ENCODE measurements around the gene F5.

Gene F5

DNA sequence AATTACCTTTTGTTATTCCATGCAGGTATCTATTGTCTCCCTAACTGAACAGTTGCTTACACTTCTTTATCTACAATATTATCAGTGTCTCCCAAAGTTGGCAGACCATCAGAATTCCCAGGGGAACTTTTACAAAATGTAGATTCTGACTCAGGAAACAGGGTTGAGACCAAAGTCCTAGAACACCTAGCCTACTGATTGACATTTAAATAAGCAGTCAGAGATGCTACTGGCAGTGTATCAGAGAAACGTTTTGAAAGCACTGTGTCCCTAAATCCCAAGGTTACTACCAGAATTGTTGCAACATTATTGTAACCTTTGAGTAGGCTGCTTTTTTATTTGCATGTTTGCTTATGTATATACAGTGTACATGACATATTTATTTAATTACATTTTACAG, 1.8 kb upstream of the F5 start:
- DNase-seq (ENCODE audit: low read depth), result no peak

- DNase-seq (ENCODE audit: low read depth), result no peak
Measured at GRCh38 chr1:169586067-169586394, 250 bp downstream of the F5 start.

- no peak for DNase-seq (ENCODE audit: low read depth)
Measured at GRCh38 chr1:169585181-169585580, 1.1 kb downstream of the F5 start.

DNA sequence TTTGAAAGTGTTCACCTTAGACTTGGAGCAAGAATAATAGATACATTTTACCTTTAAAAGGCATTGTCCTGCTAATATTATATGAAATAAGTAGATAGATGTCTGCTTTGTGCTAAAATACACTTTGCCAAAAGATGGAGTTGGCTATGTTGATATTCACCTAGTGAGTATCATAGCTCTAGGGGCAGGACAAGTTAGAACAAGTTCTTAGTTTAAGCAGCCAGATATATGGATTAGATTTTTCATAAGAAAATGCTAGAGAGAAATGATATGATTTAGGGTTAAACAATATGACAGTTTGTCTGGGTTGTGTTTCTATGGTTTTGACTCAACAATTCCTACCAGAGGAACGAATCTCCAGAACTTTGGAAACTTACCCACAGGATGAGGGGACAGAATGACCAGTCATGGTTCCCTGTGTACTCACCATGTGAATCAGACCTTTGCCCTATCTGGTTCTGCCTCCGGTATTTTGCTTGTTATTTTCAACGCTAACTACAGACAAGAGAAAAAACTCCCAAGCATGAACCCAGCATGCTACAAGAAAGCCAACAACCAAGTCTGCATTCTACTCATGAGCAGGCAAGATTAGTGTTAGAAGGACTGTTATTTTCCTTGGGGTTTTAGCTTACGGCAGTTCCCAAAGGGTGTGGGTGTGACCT, 1.7 kb downstream of the F5 start:
- no peak for DNase-seq (ENCODE audit: low read depth)

GRCh38 chr1:169577981-169578738, 8.1 kb downstream of the F5 start:
- no peak for DNase-seq (ENCODE audit: low read depth)

- no peak for DNase-seq (ENCODE audit: low read depth)
Measured at GRCh38 chr1:169576935-169577331, 9.3 kb downstream of the F5 start.

- DNase-seq (ENCODE audit: low read depth), result no peak
Measured at GRCh38 chr1:169576241-169576934, 9.9 kb downstream of the F5 start.

DNA sequence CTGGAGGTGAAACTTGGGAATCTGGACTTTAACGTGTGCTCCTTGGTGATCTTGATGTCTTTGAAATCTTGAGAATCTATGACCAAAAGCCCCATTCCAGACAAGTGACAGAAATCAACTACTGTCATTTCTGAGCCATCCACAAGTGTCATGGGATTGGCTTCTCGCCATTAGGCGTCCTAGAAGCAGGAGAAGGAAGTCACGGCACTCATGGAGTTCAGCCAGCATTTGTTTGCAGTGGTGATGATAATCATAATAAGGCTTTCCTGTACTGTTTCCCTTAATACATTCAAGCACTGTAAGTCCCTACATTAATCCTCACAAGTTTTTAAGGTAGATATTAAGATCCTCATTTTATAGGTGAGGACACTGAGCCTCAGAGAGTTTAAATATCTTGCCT, 11.9 kb downstream of the F5 start:
- no peak for DNase-seq (ENCODE audit: low read depth)

DNA sequence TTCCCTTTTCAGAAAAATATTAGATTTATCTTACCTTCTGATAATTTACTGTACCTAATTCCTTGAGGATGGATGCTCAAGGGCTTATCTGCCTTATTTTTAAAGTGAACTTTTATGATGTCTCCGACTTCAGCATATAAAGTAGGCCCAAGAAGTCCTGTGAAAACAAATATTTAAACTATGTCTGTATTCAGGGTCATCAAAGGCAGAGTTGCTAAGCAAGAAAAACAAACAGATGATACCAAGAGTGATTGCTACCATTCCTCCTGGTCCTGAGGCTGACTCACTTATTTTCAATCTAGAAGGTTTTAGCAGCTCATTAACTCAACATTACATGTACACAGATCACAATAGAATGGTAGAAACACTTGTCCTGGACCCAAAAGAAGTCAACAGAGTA, 14.1 kb downstream of the F5 start:
- no peak for DNase-seq (ENCODE audit: low read depth)

DNA sequence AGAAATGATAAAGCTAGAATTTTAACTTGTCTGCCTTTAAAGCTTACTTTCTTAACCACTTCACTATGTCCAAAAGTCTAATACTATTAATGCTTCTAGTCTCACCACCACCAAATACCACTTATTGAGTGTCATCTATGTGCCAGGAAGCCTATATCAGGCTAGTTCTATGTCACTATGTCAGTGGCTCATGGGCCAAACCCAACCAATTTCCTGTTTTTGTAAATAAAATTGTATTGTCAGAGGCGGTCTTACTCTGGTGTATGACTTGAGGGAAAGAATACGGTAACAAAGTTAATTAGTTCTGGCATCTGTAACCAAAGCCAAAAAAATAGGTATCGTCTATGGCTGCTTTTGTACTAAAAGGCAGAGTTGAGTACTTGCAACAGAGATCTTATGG, 14.8 kb downstream of the F5 start:
- no peak for DNase-seq (ENCODE audit: low read depth)

GRCh38 chr1:169570172-169570574, 16.1 kb downstream of the F5 start:
- DNase-seq (ENCODE audit: low read depth), result no peak

GRCh38 chr1:169568497-169568896, 17.8 kb downstream of the F5 start:
- no peak for DNase-seq (ENCODE audit: low read depth)

DNA sequence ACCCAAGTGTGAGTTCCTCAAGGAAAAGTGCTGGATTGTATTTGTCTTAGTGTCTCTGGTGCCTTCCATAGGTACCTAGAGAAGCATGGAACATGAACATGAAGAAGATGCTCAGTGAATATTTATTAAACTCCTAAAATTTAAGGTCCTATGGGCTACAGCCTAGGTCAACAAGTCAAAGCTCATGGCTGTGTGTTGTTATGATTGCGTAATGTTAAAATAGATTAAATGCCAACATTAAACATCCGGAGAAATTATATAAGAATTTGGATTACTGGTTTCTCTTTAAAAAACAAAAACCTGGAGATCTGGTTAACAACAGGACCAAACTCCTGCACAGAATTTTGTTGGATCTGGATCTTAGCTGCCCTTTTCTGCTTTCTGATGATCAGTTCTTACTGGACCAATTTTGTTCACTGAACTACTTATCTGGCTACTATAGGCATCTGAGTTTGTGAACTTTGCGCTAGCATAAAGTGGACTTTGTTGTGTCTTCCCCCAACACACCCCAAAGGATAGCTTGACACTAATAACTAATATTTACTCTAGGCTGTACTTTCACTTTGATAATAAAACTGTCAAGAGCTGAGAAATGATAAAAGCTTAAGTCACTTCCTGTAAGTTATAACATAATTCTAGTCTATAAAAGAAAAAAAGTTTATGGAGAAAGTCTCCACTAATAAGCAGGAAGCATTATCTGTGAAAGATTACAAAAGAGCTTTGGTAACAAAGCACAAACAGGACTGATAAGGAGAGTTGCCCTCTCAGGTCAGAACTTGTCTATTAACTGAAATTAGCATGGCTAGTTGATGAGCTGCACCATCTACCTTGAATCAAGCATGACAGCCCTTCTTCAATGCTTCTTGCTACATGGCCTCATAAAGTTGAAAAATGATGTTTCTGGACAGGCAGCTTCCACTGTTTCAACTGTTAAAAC, 20.7 kb downstream of the F5 start:
- DNase-seq (ENCODE audit: low read depth), result no peak

- no peak for DNase-seq (ENCODE audit: low read depth)
Measured at GRCh38 chr1:169563650-169564049, 22.6 kb downstream of the F5 start.

DNA sequence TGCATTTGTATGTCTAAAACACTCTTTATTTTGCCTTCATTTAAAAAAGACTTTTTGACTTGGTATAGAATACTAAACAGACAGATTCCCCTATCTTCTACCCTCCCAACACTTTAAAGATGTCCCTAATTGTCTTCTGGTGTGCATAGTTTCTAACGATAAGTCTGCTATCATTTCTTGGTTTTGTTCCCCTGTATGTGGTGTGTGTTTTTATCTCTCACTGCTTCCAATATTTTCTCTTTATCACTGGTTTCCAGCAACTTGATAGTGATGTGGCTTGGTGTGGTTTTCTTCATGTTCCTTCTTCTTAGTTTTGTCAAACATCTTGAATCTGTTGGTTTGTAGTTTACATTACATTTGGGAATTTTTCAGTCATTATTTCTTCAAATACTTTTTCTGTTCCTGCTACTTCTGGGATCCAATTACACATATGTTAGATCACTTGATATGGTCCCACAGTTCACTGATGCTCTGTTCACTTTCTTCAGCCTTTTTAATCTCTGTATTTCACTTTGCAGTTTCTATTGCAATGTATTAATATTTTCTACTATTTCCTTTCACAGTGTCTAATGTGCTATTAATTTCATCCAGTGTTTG, 23.2 kb downstream of the F5 start:
- DNase-seq (ENCODE audit: low read depth), result no peak

DNA sequence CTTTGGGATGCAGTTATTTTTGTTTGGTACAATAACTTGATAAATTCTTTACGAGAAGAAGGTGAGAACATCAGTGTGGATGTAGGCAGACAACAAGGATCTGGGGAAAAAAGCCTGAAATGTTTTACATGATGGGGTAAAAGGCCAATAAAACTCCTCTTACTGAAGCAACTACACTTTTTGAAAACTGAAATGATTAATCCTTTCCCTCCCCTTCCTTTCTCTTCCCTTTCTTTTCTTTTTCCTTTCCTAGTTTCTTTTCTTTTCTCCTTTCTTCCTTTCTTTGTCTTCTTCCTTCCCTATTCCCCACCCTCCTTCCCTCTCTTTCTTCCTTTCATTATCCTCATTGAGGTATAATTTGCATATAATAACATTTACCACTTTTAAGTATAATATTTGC, 24.6 kb downstream of the F5 start:
- DNase-seq (ENCODE audit: low read depth), result no peak

GRCh38 chr1:169557131-169557530, 29.1 kb downstream of the F5 start:
- DNase-seq (ENCODE audit: low read depth), result no peak

GRCh38 chr1:169550294-169550693, 36.0 kb downstream of the F5 start:
- DNase-seq (ENCODE audit: low read depth), result no peak

DNA sequence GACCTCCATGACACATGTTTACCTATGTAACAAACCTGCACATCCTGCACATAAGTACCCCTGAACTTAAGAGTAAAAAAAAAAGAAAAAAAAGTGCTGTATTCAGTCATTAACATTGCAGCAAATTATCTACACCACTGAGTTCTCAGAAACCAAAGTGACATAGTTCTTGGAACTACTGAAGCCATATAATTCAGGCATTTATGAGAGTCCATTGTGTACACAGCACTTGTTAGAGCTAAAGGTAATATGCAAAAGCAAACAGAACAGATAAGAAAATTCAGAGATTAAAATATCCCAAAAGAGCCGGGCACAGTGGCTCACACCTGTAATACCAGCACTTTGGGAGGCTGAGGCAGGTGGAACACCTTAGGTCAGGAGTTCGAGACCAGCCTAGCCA, 38.0 kb downstream of the F5 start:
- no peak for DNase-seq (ENCODE audit: low read depth)

- no peak for DNase-seq (ENCODE audit: low read depth)
Measured at GRCh38 chr1:169546087-169546995, 39.9 kb downstream of the F5 start.

GRCh38 chr1:169545472-169545871, 40.8 kb downstream of the F5 start:
- DNase-seq (ENCODE audit: low read depth), result no peak

Measured in GM04503 (cell line).